ENCODE data around the gene FCHSD2. TPM values are rescaled to one million over a fixed set of nuclear protein-coding genes. Genes with fewer than 3 reads are reported as not detected.

Gene FCHSD2
- total and polyA plus RNA-seq, 2 of the 13 experiments (the other 11 are each of a cell fraction or from before 2014, with no cell fraction given) = 20.5 to 24.8 TPM

DNA sequence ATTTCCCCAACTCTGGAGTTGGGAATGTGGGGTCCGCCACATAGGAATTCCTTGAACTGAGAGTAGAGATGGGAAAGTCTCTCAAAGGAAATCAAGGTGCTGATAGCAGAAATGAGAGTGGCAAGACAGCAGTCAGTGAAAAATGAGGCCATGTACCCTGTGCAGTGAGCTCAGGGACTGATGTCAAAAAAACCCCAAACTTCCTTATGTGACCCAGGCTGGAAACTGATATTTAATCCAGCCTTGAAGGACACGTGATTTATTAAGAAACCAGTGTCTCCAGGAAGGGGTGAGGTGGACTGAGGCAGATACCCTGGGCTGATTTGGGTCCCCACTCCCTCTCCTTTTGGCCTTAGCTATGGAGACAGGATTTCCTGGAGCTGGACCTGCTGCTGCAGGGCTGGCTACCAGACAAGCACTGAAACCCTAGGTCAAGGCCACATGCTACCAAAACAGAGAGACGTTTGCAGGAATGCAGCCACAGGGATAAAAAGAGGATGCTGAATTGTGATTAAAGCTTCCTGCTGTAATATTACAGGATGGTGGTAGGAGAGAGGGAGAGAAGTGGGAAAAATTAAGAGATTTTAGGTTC is 25.3 kb upstream of the FCHSD2 start (continued):
- TF ChIP-seq, protein P1, sequence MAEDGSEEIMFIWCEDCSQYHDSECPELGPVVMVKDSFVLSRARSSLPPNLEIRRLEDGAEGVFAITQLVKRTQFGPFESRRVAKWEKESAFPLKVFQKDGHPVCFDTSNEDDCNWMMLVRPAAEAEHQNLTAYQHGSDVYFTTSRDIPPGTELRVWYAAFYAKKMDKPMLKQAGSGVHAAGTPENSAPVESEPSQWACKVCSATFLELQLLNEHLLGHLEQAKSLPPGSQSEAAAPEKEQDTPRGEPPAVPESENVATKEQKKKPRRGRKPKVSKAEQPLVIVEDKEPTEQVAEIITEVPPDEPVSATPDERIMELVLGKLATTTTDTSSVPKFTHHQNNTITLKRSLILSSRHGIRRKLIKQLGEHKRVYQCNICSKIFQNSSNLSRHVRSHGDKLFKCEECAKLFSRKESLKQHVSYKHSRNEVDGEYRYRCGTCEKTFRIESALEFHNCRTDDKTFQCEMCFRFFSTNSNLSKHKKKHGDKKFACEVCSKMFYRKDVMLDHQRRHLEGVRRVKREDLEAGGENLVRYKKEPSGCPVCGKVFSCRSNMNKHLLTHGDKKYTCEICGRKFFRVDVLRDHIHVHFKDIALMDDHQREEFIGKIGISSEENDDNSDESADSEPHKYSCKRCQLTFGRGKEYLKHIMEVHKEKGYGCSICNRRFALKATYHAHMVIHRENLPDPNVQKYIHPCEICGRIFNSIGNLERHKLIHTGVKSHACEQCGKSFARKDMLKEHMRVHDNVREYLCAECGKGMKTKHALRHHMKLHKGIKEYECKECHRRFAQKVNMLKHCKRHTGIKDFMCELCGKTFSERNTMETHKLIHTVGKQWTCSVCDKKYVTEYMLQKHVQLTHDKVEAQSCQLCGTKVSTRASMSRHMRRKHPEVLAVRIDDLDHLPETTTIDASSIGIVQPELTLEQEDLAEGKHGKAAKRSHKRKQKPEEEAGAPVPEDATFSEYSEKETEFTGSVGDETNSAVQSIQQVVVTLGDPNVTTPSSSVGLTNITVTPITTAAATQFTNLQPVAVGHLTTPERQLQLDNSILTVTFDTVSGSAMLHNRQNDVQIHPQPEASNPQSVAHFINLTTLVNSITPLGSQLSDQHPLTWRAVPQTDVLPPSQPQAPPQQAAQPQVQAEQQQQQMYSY (CRISPR knock-in tag; IDR thresholded peaks at IDR 0.05) = peak; percentile 88
- peak; percentile 81 for TF ChIP-seq RARA (CRISPR knock-in tag; IDR thresholded peaks at IDR 0.05)
- peak; percentile 23; the same call in 1 of the 2 replicates for TF ChIP-seq LCORL (IDR thresholded peaks at IDR 0.05)
- peak; percentile 81 for TF ChIP-seq LCORL (CRISPR knock-in tag; IDR thresholded peaks at IDR 0.05)
- no peak for TF ChIP-seq ZNF350 (CRISPR knock-in tag; IDR thresholded peaks at IDR 0.05; ENCODE audit: borderline replicate concordance, low read depth)
- no peak for TF ChIP-seq ZNF431 (CRISPR knock-in tag; IDR thresholded peaks at IDR 0.05; ENCODE audit: borderline replicate concordance, low read depth)
- TF ChIP-seq, protein P2, sequence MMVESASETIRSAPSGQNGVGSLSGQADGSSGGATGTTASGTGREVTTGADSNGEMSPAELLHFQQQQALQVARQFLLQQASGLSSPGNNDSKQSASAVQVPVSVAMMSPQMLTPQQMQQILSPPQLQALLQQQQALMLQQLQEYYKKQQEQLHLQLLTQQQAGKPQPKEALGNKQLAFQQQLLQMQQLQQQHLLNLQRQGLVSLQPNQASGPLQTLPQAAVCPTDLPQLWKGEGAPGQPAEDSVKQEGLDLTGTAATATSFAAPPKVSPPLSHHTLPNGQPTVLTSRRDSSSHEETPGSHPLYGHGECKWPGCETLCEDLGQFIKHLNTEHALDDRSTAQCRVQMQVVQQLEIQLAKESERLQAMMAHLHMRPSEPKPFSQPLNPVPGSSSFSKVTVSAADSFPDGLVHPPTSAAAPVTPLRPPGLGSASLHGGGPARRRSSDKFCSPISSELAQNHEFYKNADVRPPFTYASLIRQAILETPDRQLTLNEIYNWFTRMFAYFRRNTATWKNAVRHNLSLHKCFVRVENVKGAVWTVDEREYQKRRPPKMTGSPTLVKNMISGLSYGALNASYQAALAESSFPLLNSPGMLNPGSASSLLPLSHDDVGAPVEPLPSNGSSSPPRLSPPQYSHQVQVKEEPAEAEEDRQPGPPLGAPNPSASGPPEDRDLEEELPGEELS (CRISPR knock-in tag; IDR thresholded peaks at IDR 0.05) = peak; percentile 49; the same call in 1 of the 2 replicates
- no peak for TF ChIP-seq ZFAT (CRISPR knock-in tag; conservative IDR thresholded peaks at IDR 0.05)
- TF ChIP-seq ZKSCAN8 (CRISPR knock-in tag; IDR thresholded peaks at IDR 0.05; ENCODE audit: borderline replicate concordance) = no peak
- TF ChIP-seq, protein P3, sequence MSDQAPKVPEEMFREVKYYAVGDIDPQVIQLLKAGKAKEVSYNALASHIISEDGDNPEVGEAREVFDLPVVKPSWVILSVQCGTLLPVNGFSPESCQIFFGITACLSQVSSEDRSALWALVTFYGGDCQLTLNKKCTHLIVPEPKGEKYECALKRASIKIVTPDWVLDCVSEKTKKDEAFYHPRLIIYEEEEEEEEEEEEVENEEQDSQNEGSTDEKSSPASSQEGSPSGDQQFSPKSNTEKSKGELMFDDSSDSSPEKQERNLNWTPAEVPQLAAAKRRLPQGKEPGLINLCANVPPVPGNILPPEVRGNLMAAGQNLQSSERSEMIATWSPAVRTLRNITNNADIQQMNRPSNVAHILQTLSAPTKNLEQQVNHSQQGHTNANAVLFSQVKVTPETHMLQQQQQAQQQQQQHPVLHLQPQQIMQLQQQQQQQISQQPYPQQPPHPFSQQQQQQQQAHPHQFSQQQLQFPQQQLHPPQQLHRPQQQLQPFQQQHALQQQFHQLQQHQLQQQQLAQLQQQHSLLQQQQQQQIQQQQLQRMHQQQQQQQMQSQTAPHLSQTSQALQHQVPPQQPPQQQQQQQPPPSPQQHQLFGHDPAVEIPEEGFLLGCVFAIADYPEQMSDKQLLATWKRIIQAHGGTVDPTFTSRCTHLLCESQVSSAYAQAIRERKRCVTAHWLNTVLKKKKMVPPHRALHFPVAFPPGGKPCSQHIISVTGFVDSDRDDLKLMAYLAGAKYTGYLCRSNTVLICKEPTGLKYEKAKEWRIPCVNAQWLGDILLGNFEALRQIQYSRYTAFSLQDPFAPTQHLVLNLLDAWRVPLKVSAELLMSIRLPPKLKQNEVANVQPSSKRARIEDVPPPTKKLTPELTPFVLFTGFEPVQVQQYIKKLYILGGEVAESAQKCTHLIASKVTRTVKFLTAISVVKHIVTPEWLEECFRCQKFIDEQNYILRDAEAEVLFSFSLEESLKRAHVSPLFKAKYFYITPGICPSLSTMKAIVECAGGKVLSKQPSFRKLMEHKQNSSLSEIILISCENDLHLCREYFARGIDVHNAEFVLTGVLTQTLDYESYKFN (CRISPR knock-in tag; conservative IDR thresholded peaks at IDR 0.05) = peak; percentile 42
- TF ChIP-seq HDAC1 (CRISPR knock-in tag; IDR thresholded peaks at IDR 0.05) = 0 out of 2 replicates have a peak, but pooled peaks have one; percentile 24
- TF ChIP-seq WIZ (CRISPR knock-in tag; IDR thresholded peaks at IDR 0.05) = 0 out of 2 replicates have a peak, but pooled peaks have one; percentile 39
- peak; percentile 57 for TF ChIP-seq HNF4A (CRISPR knock-in tag; IDR thresholded peaks at IDR 0.05)
- TF ChIP-seq ZNF598 (CRISPR knock-in tag; IDR thresholded peaks at IDR 0.05; ENCODE audit: borderline replicate concordance) = no peak
- TF ChIP-seq RXRA (CRISPR knock-in tag; IDR thresholded peaks at IDR 0.05) = peak; percentile 62; the same call in 1 of the 2 replicates
